Measurements from ENCODE around the gene VRK2. TPM values are rescaled to one million over a fixed set of nuclear protein-coding genes. Genes with fewer than 3 reads are reported as not detected.

VRK2 gene
- total RNA-seq, 1 experiment from 2014 or later = 52.7 TPM

- Mint-ChIP-seq H3K4me3 (ENCODE audit: unreplicated experiment) (no peak overlapping the region), H3K9me3 (ENCODE audit: unreplicated experiment) (no peaks in the 10 kb centered on the region), H3K4me1 (ENCODE audit: insufficient read depth, unreplicated experiment) (peaks cover 23% of the 10 kb centered on the region), H3K27ac (ENCODE audit: low read depth, unreplicated experiment) (peak overlapping the region; percentile 4), H3K27me3 (ENCODE audit: insufficient read depth, unreplicated experiment) (no peaks in the 10 kb centered on the region), H3K36me3 (ENCODE audit: insufficient read depth, unreplicated experiment) (peaks cover 16% of the 10 kb centered on the region)
- no peak for DNase-seq (ENCODE audit: unreplicated experiment)
- ChIA-PET CTCF (interaction anchor here (1.2 kb wide), 1 partner anchor 46 kb away, joined by 6 read pairs; no protein-coding TSS in a partner anchor), POLR2A (interaction anchor here (0.6 to 0.9 kb wide), 3 partner anchors 24 to 582 kb away, joined by 3 to 4 read pairs (median 3); no protein-coding TSS in a partner anchor)
- intact Hi-C loops (cut with micrococcal nuclease) = no loop called here
- no peak for TF ChIP-seq CTCF (IDR thresholded peaks at IDR 0.05; ENCODE audit: unreplicated experiment)
- BruUV-seq (replicated peaks) = no TSS peak
Observed at GRCh38 chr2:58051445-58051844, 4.8 kb downstream of the VRK2 start.

- Mint-ChIP-seq H3K36me3 (ENCODE audit: insufficient read depth, unreplicated experiment) (peaks cover 22% of the 10 kb centered on the region), H3K27ac (ENCODE audit: low read depth, unreplicated experiment) (no peak overlapping the region), H3K9me3 (ENCODE audit: unreplicated experiment) (no peaks in the 10 kb centered on the region), H3K27me3 (ENCODE audit: insufficient read depth, unreplicated experiment) (no peaks in the 10 kb centered on the region), H3K4me1 (ENCODE audit: insufficient read depth, unreplicated experiment) (peaks cover 23% of the 10 kb centered on the region), H3K4me3 (ENCODE audit: unreplicated experiment) (no peak overlapping the region)
- TF ChIP-seq CTCF (IDR thresholded peaks at IDR 0.05; ENCODE audit: unreplicated experiment) = no peak
- no peak for DNase-seq (ENCODE audit: unreplicated experiment)
- CTCF ChIA-PET = interaction anchor here (0.6 to 1.0 kb wide), 3 partner anchors 42 to 225 kb away, joined by 3 to 5 read pairs (median 3); no protein-coding TSS in a partner anchor
- no TSS peak for BruUV-seq (replicated peaks)
- POLR2A ChIA-PET = interaction anchor here (0.6 to 1.4 kb wide), 2 partner anchors 8 to 453 kb away, joined by 3 to 4 read pairs; no protein-coding TSS in a partner anchor
- intact Hi-C loops (cut with micrococcal nuclease) = no loop called here
Observed at GRCh38 chr2:58052978-58053377, 6.4 kb downstream of the VRK2 start.

GRCh38 chr2:58054264-58054663 is 7.7 kb downstream of the VRK2 start:
- H3K27ac Mint-ChIP-seq (ENCODE audit: low read depth, unreplicated experiment) = no peak overlapping the region
- POLR2A ChIA-PET = interaction anchor here (0.6 kb wide), 1 partner anchor 130 kb away, joined by 3 read pairs; no protein-coding TSS in a partner anchor
- no peak overlapping the region for H3K4me3 Mint-ChIP-seq (ENCODE audit: unreplicated experiment)
- peak; percentile 22 for DNase-seq (ENCODE audit: unreplicated experiment)
- no peak for TF ChIP-seq CTCF (IDR thresholded peaks at IDR 0.05; ENCODE audit: unreplicated experiment)
- H3K27me3 Mint-ChIP-seq (ENCODE audit: insufficient read depth, unreplicated experiment) = no peaks in the 10 kb centered on the region
- intact Hi-C loops (cut with micrococcal nuclease) = no loop called here
- no peaks in the 10 kb centered on the region for H3K9me3 Mint-ChIP-seq (ENCODE audit: unreplicated experiment)
- CTCF ChIA-PET = no interaction called here
- no TSS peak for BruUV-seq (replicated peaks)
- peaks cover 23% of the 10 kb centered on the region for H3K4me1 Mint-ChIP-seq (ENCODE audit: insufficient read depth, unreplicated experiment)
- H3K36me3 Mint-ChIP-seq (ENCODE audit: insufficient read depth, unreplicated experiment) = peaks cover 29% of the 10 kb centered on the region

GRCh38 chr2:58055033-58055786 is 8.6 kb downstream of the VRK2 start:
- no TSS peak for BruUV-seq (replicated peaks)
- DNase-seq (ENCODE audit: unreplicated experiment) = no peak
- Mint-ChIP-seq H3K4me3 (ENCODE audit: unreplicated experiment) (no peak overlapping the region), H3K27me3 (ENCODE audit: insufficient read depth, unreplicated experiment) (no peaks in the 10 kb centered on the region), H3K4me1 (ENCODE audit: insufficient read depth, unreplicated experiment) (peaks cover 23% of the 10 kb centered on the region), H3K36me3 (ENCODE audit: insufficient read depth, unreplicated experiment) (peaks cover 27% of the 10 kb centered on the region), H3K9me3 (ENCODE audit: unreplicated experiment) (no peaks in the 10 kb centered on the region), H3K27ac (ENCODE audit: low read depth, unreplicated experiment) (no peak overlapping the region)
- ChIA-PET POLR2A (no interaction called here), CTCF (no interaction called here)
- intact Hi-C loops (cut with micrococcal nuclease) = no loop called here
- no peak for TF ChIP-seq CTCF (IDR thresholded peaks at IDR 0.05; ENCODE audit: unreplicated experiment)
